Activated naive CD4-positive, alpha-beta T cell treated with anti-CD3 and anti-CD28 coated beads for 36 hours (primary cell): Measurements from ENCODE around the gene GHRHR. TPM values are rescaled to one million over a fixed set of nuclear protein-coding genes. Genes with fewer than 3 reads are reported as not detected.

Experiments used
- CTCF ChIA-PET: fragments of 350-600 bp; sonication (Branson Sonifier 250); formaldehyde crosslinking; loops from one replicate; lab custom pipeline; 2021; ENCODE audit warnings: antibody characterized with exemption; lab: Charles Lee
- DNase-seq: peaks from one replicate; pipeline ENCODE4 v3.0.0-alpha.2; 2020
- H3K27ac Mint-ChIP-seq: one replicate; pipeline ENCODE4 v1.8.0; 2021; ENCODE audit warnings: mild to moderate bottlenecking, mixed read lengths
- H3K27me3 Mint-ChIP-seq: one replicate; pipeline ENCODE4 v1.8.0; 2021; ENCODE audit warnings: low read depth, mixed read lengths
- H3K36me3 Mint-ChIP-seq: one replicate; pipeline ENCODE4 v1.8.0; 2021; ENCODE audit warnings: low read depth, mixed read lengths
- H3K4me1 Mint-ChIP-seq: one replicate; pipeline ENCODE4 v1.8.0; 2021; ENCODE audit warnings: low read depth, mixed read lengths
- H3K4me3 Mint-ChIP-seq: one replicate; pipeline ENCODE4 v1.8.0; 2021; ENCODE audit warnings: mild to moderate bottlenecking, moderate library complexity, mixed read lengths
- H3K9me3 Mint-ChIP-seq: one replicate; pipeline ENCODE4 v1.8.0; 2021; ENCODE audit warnings: mixed read lengths
- intact Hi-C: fragments of 100-400 bp; cut with micrococcal nuclease; formaldehyde crosslinking; loops from one replicate; pipeline ENCODE4 v1.15.1; 2023
- total RNA-seq, 2 experiments: library from RNA; stranded (reverse); gene quantifications; one replicate each; pipeline ENCODE4 v1.2.3, GENCODE V29; 2021

Gene GHRHR
- total RNA-seq, 2 experiments from 2014 or later, result not detected

DNA sequence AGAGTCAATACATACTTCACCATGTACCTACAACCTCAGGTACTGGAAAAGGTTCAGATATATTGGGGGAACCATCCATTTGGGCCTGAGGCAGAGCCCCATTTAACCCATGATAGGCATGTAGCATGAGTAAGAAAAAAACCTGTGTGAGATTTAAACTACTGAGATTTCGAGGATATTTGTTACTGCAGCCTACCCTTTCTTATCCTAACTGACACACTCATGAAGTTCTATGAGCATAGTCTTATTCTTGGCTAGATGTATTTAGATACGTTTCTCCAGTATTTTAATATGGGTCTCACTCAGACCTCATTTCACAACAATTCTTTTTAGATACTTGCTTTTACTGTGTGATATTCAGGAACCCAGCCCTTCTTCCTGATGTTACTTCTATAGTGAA is 39.3 kb downstream of the GHRHR start:
- CTCF ChIA-PET, result no interaction called here
- Mint-ChIP-seq H3K27me3 (peaks cover 3% of the 10 kb centered on the region), H3K9me3 (no peaks in the 10 kb centered on the region), H3K4me1 (no peaks in the 10 kb centered on the region), H3K27ac (no peak overlapping the region), H3K4me3 (no peak overlapping the region), H3K36me3 (no peaks in the 10 kb centered on the region)
- DNase-seq, result no peak
- intact Hi-C loops, result no loop called here

DNA sequence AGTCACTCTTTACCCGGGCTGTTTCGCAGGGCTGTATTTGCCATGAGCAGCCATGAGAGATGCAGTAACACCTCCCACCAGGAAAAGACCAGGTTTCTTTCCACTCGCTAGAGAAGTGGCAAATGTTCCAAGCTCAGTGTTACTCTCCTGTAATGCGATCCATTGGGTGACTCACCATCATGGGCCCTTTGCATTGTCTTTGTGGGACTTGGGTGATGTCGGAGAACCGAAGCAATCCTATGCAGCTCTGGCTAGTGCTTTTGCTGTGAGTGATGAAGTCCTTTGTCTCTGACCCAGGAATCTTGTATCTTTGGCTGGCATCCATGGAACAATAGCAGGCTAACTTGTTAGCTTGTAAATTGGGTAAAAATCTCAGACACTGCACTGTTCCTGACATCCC is 40.0 kb downstream of the GHRHR start:
- Mint-ChIP-seq H3K36me3 (no peaks in the 10 kb centered on the region), H3K4me1 (no peaks in the 10 kb centered on the region), H3K9me3 (no peaks in the 10 kb centered on the region), H3K4me3 (no peak overlapping the region), H3K27me3 (peaks cover 6% of the 10 kb centered on the region), H3K27ac (no peak overlapping the region)
- no peak for DNase-seq
- CTCF ChIA-PET, result no interaction called here
- intact Hi-C loops, result no loop called here

DNA sequence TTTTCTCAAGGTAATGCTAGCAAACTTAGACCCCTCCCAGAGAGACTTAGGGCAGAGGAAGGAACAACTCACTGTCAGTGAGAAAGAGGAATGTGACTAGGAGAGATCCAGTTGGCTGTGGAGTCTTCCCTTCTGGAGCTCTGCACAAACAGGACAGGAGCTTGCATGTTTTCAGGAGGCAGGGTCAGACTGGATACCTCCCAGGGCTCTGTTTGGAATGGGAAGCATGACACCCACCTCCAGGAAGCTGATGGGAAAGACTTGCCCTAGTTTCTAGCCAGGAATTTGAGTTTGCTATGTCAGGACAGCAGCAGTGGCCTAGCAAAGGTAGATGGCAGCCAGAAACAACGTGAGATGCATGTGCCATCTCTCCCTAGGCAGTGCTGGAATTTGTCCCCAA is 40.6 kb downstream of the GHRHR start:
- Mint-ChIP-seq H3K27me3 (peaks cover 6% of the 10 kb centered on the region), H3K4me1 (no peaks in the 10 kb centered on the region), H3K4me3 (no peak overlapping the region), H3K27ac (no peak overlapping the region), H3K36me3 (no peaks in the 10 kb centered on the region), H3K9me3 (no peaks in the 10 kb centered on the region)
- intact Hi-C loops, result no loop called here
- no peak for DNase-seq
- CTCF ChIA-PET, result interaction anchor here (0.7 kb wide), 1 partner anchor 644 kb away, joined by 3 read pairs; no protein-coding TSS in a partner anchor

DNA sequence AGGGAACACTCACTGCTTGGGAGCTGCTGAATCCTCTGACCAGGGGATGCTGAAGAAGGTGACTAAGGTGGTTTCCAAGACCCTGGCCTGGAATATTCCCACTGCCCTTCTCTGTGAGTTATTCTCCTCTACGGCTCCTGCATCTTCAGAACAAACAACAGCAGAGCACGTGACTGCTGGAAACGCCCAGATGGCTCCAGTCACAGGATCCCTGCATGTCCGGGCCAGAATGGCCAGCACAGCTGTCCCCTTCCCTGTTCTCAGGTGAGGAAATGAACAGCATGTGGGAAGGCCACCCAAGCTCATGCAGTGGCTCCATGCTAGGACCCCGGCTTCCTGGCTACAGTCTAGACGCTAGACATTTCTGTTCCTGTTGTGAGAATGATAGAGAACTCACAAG is 43.1 kb downstream of the GHRHR start:
- intact Hi-C loops, result no loop called here
- Mint-ChIP-seq H3K4me1 (no peaks in the 10 kb centered on the region), H3K9me3 (peaks cover 3% of the 10 kb centered on the region), H3K27ac (no peak overlapping the region), H3K4me3 (no peak overlapping the region), H3K36me3 (no peaks in the 10 kb centered on the region), H3K27me3 (peaks cover 6% of the 10 kb centered on the region)
- CTCF ChIA-PET, result interaction anchor here (2.1 kb wide), 1 partner anchor 23 kb away, joined by 7 read pairs; no protein-coding TSS in a partner anchor
- no peak for DNase-seq

DNA sequence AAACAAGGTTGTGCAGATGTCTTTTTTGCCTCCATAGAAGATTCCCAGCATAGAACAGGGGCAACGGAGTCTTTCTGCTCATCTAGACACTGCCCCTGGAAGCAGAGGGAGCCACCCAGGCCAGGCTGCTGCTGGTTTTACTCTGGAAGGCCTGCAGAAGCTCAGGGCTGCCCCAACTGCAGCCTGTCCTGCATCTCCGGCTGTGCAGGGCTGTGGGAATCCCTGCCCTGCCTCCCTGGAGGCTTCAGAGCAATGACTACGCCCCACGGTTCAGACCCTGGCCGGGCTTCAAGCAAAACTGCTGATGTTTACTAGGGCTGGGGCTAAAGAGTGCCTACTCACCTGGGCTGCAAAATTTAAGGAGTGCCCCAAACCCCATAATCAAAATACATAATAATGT is 43.9 kb downstream of the GHRHR start:
- no peak for DNase-seq
- intact Hi-C loops, result no loop called here
- Mint-ChIP-seq H3K4me1 (no peaks in the 10 kb centered on the region), H3K4me3 (no peak overlapping the region), H3K36me3 (no peaks in the 10 kb centered on the region), H3K27ac (no peak overlapping the region), H3K27me3 (peaks cover 6% of the 10 kb centered on the region), H3K9me3 (peaks cover 3% of the 10 kb centered on the region)
- CTCF ChIA-PET, result no interaction called here

DNA sequence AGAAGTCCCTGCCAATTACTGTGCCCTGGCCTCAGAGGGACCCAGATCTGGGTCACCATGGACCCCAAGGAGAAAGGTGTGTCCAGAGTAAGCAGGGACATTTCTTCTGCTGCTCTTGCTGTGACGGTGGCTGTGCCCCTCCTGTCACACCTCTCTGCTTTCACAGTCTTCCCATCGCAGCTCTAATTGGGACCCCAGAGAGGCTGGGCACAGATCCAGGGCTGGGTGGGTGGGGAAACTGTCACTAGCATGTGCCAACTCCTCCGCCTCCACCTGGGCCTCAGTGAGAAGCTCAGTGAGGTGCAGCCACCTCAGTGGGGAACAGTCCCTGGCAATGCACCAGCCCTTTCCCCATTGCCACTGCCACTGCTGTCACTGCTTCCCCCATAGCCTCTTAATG is 51.1 kb downstream of the GHRHR start:
- intact Hi-C loops, result no loop called here
- Mint-ChIP-seq H3K4me1 (peaks cover 3% of the 10 kb centered on the region), H3K9me3 (peaks cover 3% of the 10 kb centered on the region), H3K27me3 (peaks cover 2% of the 10 kb centered on the region), H3K36me3 (no peaks in the 10 kb centered on the region), H3K4me3 (no peak overlapping the region), H3K27ac (no peak overlapping the region)
- DNase-seq, result no peak
- CTCF ChIA-PET, result no interaction called here

DNA sequence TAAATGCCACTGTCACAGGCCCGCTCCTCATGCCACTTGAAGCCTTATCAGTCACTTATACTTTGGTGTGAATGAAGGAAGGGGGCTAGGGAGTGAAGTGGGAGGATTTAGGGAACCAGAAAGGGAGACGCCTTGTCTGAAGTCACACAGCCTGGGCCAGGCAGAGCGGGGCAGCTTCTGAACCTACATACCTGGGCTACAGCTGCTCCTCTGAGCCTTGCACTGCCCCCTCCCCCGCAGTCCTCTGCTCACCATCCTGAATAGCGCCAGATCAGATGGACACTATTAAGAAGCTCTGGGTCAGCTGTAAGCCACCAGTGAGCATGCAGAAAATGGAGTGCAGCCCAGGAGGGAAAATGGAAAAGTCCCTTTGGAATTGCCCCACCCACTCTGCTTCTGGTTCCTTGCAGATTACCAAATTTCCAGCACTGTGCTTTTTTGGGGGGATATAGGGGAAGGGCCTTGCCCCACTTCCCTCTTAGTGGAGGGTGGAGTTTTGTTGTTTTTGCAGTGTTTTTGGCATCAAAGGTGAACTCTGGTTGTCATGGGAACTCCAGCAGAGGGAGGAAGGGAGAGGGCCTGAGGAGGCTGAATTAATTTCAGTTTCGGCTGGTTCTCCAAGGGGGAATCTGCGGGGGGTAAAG is 53.4 kb downstream of the GHRHR start:
- Mint-ChIP-seq H3K27me3 (peaks cover 2% of the 10 kb centered on the region), H3K27ac (no peak overlapping the region), H3K4me3 (no peak overlapping the region), H3K9me3 (no peaks in the 10 kb centered on the region), H3K4me1 (peaks cover 3% of the 10 kb centered on the region), H3K36me3 (no peaks in the 10 kb centered on the region)
- intact Hi-C loops, result no loop called here
- no peak for DNase-seq
- CTCF ChIA-PET, result interaction anchor here (1.4 to 1.6 kb wide), 2 partner anchors 22 to 78 kb away, joined by 3 to 4 read pairs; no protein-coding TSS in a partner anchor

DNA sequence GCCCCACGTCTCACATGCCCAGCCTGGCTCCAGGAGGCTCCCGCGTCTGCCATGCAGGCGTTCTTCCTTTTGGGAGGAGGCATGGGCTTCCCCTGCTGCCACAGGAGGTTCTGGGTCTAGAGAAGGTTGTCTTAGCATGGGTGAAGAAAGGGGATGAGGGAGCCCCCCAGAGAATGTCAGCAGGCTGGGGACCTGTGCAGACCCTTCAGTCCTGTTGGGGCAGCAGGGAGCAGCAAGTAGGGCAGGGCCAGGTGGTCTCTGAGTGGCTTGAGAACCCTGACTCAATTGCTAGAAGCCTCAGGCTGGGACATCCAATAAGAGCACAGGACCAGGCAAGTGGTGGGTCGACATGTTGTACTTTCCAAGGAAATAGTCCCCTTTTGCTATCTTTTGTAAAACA is 54.0 kb downstream of the GHRHR start:
- intact Hi-C loops, result no loop called here
- Mint-ChIP-seq H3K27me3 (peaks cover 2% of the 10 kb centered on the region), H3K4me3 (no peak overlapping the region), H3K9me3 (no peaks in the 10 kb centered on the region), H3K27ac (no peak overlapping the region), H3K4me1 (peaks cover 3% of the 10 kb centered on the region), H3K36me3 (no peaks in the 10 kb centered on the region)
- DNase-seq, result no peak
- CTCF ChIA-PET, result interaction anchor here (1.6 kb wide), 2 partner anchors 34 to 79 kb away, joined by 4 read pairs; no protein-coding TSS in a partner anchor

DNA sequence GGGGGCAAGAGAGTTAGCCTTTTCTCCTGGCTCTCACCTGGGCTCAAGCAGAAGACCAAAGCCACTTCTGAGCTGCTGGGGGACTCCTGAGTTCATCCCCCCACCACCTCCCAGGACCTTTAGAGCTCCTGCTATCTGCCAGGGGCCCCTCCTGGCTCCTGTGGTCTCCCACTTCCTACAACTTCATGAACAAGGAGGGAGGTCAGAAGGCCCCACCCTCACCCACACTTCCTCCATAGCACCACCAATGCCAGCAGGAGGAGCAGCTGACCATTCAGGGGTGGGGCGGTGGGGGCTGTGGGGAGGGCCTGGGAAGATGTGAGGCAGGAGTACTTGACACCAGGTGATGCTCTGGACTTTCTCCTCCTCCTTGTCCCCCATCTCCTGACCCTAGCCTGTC is 55.8 kb downstream of the GHRHR start:
- DNase-seq, result no peak
- no peak overlapping the region for H3K27ac Mint-ChIP-seq
- H3K9me3 Mint-ChIP-seq, result peaks cover 4% of the 10 kb centered on the region
- intact Hi-C loops, result no loop called here
- peaks cover 2% of the 10 kb centered on the region for H3K36me3 Mint-ChIP-seq
- peaks cover 2% of the 10 kb centered on the region for H3K27me3 Mint-ChIP-seq
- CTCF ChIA-PET, result interaction anchor here (1.7 kb wide), 1 partner anchor 30 kb away, joined by 3 read pairs; no protein-coding TSS in a partner anchor
- H3K4me1 Mint-ChIP-seq, result peaks cover 16% of the 10 kb centered on the region
- H3K4me3 Mint-ChIP-seq, result no peak overlapping the region

DNA sequence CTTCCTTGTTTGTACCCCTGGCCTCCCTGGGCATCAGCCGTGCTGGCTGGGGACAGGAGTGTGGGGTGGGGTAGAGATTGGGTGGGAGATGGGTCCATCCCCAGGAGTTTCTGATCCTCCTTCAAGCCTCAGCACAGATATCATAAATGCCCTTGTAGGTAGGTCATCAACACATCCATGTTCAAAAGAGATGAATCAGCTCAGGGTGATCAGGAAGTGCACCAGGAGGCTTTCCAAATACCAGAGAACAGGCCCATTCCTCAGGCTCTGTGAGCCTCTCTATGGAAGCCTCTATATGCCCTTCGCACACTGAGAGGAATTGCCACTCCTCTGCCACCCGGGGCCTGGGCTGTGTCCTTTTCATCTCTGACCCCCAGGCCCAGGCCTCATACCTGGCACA is 56.4 kb downstream of the GHRHR start:
- Mint-ChIP-seq H3K9me3 (peaks cover 6% of the 10 kb centered on the region), H3K27me3 (peaks cover under 1% of the 10 kb centered on the region), H3K36me3 (peaks cover 2% of the 10 kb centered on the region), H3K27ac (no peak overlapping the region), H3K4me1 (peaks cover 17% of the 10 kb centered on the region), H3K4me3 (no peak overlapping the region)
- intact Hi-C loops, result no loop called here
- DNase-seq, result no peak
- CTCF ChIA-PET, result interaction anchor here (1.7 kb wide), 1 partner anchor 31 kb away, joined by 3 read pairs; no protein-coding TSS in a partner anchor

DNA sequence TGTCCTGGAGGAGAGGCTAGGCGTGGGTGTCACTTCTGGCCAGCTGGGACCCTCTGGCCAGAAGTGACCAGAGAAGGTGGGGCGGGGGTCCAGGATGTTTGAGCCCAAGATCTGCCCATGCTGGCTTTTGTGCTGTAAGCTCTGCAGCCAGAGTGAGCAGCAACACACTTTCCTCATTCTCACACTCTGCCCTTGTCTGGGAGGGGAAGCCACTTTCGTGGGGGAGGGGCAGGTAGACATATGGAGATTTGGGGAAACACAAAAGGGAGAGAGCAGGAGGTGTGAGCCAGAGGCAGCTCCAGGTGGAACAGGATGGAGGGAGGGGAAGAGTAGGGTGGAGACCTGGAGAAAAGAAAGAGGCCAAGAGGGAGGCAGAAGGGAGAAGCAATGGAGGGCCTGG is 56.9 kb downstream of the GHRHR start:
- intact Hi-C loops, result no loop called here
- Mint-ChIP-seq H3K4me3 (no peak overlapping the region), H3K4me1 (peaks cover 17% of the 10 kb centered on the region), H3K36me3 (peaks cover 2% of the 10 kb centered on the region), H3K27ac (no peak overlapping the region), H3K9me3 (peaks cover 6% of the 10 kb centered on the region), H3K27me3 (no peaks in the 10 kb centered on the region)
- no peak for DNase-seq
- CTCF ChIA-PET, result interaction anchor here (1.7 kb wide), 1 partner anchor 31 kb away, joined by 3 read pairs; no protein-coding TSS in a partner anchor

DNA sequence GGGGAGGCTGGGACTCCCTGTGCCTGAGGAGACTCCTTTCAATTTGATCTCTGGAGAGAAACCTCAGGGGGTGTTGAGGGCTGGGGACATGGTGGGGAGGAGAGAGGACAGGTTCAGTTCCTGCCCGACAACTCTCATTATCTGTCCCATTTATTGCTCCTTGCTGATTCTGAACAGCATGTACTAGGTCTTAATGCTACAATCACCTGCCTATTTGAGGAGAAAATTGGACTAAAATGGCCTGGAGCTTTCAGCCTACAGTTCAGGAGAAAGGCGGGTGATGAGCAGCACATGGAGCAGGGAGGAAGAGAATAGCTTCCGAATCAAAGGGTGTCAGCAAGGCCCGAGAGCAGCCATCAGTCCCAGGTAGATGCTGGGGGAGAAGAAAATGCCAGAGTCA is 58.4 kb downstream of the GHRHR start:
- Mint-ChIP-seq H3K9me3 (peaks cover 6% of the 10 kb centered on the region), H3K27me3 (no peaks in the 10 kb centered on the region), H3K36me3 (peaks cover 2% of the 10 kb centered on the region), H3K27ac (no peak overlapping the region), H3K4me1 (peaks cover 19% of the 10 kb centered on the region), H3K4me3 (no peak overlapping the region)
- intact Hi-C loops, result no loop called here
- CTCF ChIA-PET, result no interaction called here
- DNase-seq, result no peak

DNA sequence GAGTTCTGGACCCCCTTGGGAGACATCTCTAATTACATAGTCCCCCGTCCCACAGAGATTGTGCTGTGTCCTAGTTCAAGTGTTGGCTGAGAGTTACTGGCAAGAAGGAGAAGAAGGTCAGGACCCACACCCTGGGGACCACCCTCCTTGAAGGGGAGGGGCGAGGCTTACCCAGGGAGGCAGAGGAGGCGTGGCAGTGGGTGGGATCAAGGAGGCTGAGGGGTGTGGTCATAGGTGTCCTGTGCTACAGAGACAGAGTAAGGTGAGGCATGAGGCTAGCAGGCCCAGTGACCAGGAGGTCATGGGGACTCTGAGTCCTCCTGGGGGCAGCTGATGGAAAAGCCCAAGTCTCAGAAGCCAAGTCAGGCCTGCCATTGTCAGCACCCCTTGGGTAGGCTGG is 59.0 kb downstream of the GHRHR start:
- H3K4me3 Mint-ChIP-seq, result no peak overlapping the region
- H3K27me3 Mint-ChIP-seq, result no peaks in the 10 kb centered on the region
- no peak overlapping the region for H3K27ac Mint-ChIP-seq
- H3K4me1 Mint-ChIP-seq, result peaks cover 19% of the 10 kb centered on the region
- intact Hi-C loops, result no loop called here
- DNase-seq, result no peak
- peaks cover 6% of the 10 kb centered on the region for H3K9me3 Mint-ChIP-seq
- CTCF ChIA-PET, result interaction anchor here (1.0 to 1.1 kb wide), 2 partner anchors 39 to 99 kb away, joined by 3 read pairs; no protein-coding TSS in a partner anchor
- H3K36me3 Mint-ChIP-seq, result peaks cover 2% of the 10 kb centered on the region
